C4-2B (cell line): ENCODE data around the gene ANO2.

ENCODE experiments used
- H3K27ac ChIP-seq: fragments of 450-650 bp; 2 replicates; pipeline ENCODE4 v1.5.1; 2017
- ZFX ChIP-seq: fragments of 450-650 bp; IDR thresholded peaks from 2 replicates; pipeline ENCODE4 v1.6.1; 2017
- TF ChIP-seq, protein P1 (sequence below): fragments of 450-650 bp; conservative IDR thresholded peaks from 2 replicates; pipeline ENCODE4 v1.5.1; 2017; ENCODE audit warnings: mild to moderate bottlenecking

The ANO2 gene

DNA sequence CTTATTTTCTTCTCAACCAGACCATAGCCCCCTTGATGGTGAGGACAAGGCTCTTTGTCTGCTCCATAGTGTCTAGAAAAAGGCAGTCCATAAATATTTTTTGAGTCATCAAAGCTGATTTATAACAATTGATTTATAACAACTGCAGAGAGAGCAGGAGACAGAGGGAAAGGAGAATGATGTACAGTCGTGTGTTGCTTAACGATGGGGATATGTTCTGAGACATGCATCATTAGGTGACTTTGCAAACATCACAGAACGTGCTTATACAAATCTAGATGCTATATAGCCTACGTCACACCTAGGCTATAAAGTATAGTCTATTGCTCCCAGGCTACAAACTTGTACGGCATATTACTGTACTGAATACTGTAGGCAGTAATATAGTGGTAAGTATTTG, 369.8 kb downstream of the ANO2 start:
- TF ChIP-seq, protein P1, sequence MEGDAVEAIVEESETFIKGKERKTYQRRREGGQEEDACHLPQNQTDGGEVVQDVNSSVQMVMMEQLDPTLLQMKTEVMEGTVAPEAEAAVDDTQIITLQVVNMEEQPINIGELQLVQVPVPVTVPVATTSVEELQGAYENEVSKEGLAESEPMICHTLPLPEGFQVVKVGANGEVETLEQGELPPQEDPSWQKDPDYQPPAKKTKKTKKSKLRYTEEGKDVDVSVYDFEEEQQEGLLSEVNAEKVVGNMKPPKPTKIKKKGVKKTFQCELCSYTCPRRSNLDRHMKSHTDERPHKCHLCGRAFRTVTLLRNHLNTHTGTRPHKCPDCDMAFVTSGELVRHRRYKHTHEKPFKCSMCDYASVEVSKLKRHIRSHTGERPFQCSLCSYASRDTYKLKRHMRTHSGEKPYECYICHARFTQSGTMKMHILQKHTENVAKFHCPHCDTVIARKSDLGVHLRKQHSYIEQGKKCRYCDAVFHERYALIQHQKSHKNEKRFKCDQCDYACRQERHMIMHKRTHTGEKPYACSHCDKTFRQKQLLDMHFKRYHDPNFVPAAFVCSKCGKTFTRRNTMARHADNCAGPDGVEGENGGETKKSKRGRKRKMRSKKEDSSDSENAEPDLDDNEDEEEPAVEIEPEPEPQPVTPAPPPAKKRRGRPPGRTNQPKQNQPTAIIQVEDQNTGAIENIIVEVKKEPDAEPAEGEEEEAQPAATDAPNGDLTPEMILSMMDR: no peak
- TF ChIP-seq ZFX: no peak
- H3K27ac ChIP-seq: no peak overlapping the region

DNA sequence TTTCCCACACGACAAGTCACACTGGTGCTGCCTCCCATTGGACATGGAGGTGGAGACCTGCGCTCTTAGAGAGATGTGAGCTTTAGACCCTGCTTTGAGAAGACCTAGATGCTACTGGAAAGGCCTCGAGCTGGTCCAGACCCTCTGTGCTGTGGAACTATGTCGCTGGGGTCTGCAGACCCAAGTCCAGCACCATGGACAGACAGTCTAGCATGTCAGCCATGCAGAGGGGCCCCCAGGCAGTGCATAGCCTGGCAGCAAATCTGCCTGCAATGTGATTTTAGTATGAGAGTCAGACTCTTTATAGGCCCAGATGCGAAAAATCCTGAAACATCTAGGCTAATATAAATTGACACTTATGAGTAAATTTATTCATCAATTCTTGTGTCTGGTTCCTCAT, 371.7 kb downstream of the ANO2 start:
- TF ChIP-seq ZFX: no peak
- TF ChIP-seq, protein P1: no peak

DNA sequence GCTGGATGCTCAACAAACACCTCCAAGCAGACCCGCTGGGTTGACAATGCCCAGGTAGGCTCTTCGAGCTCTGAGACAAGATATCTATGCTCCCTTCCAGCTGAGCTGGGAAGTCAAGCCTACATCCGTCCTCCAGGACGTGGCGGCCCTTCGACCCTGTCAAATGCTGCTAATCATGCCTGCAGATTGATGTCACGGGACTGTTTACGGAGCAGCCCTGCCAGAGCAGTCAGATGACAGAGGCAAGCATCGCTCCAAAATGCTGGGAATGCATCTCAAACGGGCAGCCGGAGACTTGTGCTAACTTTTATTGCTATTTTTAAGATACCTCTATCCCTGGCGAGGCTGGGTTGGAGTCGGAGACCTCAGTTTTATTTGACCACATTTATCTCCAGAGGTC, 373.9 kb downstream of the ANO2 start:
- TF ChIP-seq ZFX: no peak
- TF ChIP-seq, protein P1: no peak
- no peak overlapping the region for H3K27ac ChIP-seq

More for the DNA sequence above, 371.7 kb downstream of the ANO2 start:
- H3K27ac ChIP-seq: no peak overlapping the region

DNA sequence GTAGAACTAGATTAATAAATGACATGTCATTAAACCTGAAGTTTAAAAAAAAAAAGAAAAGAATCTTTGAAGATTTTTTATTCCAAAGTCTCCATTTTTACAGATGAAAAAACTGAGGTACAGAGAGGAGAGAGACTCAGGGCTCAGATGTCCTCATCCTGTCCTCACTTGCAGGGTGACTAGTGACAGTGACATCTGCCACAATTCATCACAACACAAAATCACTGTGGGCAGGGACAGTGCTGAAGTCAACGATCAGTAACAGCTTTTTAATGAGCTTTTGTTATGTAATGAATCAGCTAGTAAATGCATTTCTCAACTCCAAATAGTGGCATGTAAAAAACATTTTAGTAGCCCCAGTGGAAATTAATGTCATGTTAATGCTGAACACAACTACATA, 374.6 kb downstream of the ANO2 start:
- TF ChIP-seq, protein P1: no peak
- no peak for TF ChIP-seq ZFX
- H3K27ac ChIP-seq: no peak overlapping the region

DNA sequence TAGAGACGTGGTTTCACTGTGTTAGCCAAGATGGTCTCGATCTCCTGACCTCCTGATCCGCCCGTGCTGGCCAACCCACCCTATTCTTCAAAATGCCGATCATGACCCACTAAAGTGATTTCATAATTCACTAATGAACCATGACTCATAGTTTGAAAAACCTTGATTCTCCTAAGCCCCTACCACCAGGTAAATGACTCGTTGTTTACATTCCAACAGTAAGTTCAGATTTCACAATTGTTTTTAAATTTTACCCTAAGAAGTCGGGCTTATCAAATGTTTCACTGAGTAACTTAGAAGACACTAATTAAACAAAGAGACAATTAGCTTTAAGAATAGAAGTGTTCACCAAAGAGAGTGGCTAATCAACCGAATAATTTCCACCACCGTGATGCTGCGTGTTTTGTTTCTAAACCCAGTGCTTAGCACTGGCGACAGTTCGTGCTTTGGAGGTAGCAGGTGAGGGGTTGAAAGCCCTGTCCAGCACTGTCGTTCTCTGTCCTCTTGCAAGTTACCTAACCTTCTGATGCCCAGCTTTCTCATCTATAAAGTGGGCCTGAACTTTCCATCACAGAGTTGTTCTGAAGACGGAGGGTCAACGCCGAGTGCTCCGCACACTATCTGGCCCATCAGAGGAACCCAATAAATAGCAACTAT, 376.6 kb downstream of the ANO2 start:
- H3K27ac ChIP-seq: no peak overlapping the region
- TF ChIP-seq, protein P1: no peak
- TF ChIP-seq ZFX: no peak

DNA sequence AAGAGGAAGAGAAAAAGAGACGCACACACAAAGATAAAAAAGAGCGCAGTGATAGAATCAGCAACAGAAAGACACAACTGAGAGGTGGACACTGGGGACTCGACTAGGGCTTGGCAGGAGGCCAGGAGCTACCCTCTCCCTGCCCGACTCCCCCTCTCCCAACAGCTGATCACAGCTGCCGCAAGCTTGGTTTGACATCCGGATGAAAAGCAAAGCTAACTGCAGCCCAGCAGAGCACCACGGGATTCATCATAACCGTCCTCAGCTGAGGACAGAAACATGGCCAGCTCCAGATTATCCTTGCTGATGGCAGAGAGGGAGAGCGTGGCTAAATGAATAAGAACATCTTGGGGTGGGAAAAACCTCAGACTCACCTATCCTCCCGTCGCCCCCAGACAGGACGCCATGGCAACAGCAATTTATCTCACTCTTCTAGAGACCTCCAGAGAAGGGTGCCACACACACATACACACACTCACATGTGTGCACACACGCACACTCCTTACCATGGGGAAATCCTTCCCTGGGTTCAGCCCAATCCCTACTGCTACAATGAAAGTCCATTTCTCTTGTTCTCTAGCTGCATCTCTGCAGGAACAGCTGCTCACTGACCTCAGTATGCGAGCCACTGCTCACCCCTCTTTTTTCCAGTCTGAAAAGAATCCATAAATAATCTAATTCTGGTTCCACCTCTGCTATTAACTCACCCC, 377.9 kb downstream of the ANO2 start:
- TF ChIP-seq, protein P1: no peak
- no peak for TF ChIP-seq ZFX
- no peak overlapping the region for H3K27ac ChIP-seq

DNA sequence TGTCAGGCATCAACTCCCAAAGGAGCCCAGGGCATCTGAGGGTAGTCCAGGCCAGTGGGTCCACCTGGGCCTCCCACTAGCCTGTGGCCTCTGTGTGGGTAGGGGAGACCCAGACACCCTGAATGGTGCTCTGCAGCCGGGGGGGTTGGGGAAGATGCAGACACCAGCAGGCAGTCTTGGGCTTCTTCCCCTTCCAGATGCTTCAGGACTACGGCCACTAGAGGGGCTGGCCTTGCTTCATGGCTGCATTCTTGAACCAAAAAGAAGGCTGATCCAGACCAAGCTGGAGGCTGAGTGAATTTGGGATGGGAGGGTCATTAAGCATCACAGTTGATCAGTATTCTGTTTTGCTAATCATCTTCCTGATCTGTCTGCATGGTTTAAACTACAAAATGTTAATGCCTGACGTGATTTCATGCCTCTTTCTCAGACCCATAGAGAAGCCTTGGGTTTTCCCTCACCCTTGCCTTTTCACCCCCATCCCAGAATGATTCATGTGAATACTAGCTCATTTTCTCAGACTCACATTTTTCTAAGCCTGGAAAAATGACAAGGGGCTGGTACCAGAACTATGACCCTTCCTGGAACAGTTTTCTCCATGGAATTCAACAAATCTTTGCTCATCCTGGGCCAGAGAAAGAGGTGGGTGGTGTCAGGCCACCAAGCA, 379.0 kb downstream of the ANO2 start:
- no peak for TF ChIP-seq ZFX
- TF ChIP-seq, protein P1: no peak

More for the DNA sequence above, 379.0 kb downstream of the ANO2 start:
- no peak overlapping the region for H3K27ac ChIP-seq
